GM04503 (cell line): ENCODE measurements around the gene GCKR.

Experiments
- DNase-seq: peaks from one replicate; pipeline ENCODE4 v3.0.0-alpha.2; 2012; ENCODE audit warnings: low read depth

The GCKR gene, protein sequence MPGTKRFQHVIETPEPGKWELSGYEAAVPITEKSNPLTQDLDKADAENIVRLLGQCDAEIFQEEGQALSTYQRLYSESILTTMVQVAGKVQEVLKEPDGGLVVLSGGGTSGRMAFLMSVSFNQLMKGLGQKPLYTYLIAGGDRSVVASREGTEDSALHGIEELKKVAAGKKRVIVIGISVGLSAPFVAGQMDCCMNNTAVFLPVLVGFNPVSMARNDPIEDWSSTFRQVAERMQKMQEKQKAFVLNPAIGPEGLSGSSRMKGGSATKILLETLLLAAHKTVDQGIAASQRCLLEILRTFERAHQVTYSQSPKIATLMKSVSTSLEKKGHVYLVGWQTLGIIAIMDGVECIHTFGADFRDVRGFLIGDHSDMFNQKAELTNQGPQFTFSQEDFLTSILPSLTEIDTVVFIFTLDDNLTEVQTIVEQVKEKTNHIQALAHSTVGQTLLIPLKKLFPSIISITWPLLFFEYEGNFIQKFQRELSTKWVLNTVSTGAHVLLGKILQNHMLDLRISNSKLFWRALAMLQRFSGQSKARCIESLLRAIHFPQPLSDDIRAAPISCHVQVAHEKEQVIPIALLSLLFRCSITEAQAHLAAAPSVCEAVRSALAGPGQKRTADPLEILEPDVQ

GRCh38 chr2:27496357-27497287 lies at the start of gene GCKR:
Gene GCKR, plus strand, starts transcription at chr2:27496839. Its CDS starts 66 bp downstream, at chr2:27496905.
- DNase-seq: peak; percentile 13

DNA sequence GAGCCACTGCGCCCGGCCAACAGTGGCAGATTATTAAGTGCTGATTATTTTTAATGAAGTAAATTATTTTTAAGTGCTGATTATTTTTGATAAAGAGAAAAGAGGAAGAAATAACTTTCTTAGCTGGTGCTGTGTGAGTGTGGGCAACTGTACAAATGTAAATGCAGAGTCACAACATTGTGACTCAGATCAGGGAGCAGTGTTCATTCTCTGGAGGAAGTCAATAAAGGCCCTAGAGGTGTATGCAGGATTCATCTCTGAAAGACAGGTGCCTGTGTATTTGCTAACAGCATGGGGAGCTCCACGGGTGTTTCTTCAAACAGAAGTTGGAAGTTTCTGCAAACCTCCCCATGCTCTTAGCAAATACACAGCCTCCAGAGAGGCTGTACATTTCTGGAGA lies 48.3 kb upstream of the GCKR start:
- DNase-seq: no peak

- no peak for DNase-seq
Measured at GRCh38 chr2:27451095-27451494, 45.5 kb upstream of the GCKR start.

DNA sequence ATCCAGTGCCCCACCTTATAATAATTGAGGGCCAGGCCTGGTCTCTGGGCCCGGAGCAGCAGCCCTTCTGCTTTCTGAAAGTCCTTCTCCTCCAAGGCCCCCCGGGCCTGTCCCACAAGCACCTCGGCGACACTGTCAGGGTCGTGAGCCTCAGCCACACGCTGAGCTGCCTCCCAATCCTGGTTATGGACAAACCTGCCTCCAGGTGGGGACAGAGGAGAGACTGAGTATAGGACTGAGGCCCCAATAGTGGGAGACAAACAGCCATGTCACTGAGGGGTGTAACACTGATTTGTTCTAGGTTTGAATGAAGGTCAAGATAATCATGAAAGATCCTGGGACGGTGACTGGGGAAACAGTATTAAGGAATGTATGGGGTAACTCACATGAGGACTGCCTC lies 42.7 kb upstream of the GCKR start:
- DNase-seq: no peak

GRCh38 chr2:27461118-27461517 lies 35.5 kb upstream of the GCKR start:
- no peak for DNase-seq

- no peak for DNase-seq
Measured at GRCh38 chr2:27464443-27464842, 32.2 kb upstream of the GCKR start.

DNA sequence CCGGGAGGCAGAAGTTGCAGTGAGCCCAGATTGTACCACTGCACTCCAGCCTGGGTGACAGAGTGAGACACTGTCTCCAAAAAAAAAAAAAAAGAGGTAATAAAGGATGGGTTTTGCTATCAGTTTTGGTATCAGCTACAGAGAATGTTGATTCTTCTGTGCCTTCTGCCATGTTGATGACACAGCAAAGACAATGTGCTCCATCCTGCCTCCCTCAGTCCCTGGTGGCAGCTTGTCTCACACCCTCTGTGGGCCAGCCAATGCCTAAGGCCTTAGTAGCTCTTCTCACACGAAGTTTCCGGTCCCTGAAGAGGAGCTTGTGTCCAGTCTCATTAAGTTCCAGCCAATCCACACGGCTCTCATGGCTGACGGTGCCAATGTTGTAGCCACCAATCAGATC lies 24.7 kb upstream of the GCKR start:
- DNase-seq: no peak

DNA sequence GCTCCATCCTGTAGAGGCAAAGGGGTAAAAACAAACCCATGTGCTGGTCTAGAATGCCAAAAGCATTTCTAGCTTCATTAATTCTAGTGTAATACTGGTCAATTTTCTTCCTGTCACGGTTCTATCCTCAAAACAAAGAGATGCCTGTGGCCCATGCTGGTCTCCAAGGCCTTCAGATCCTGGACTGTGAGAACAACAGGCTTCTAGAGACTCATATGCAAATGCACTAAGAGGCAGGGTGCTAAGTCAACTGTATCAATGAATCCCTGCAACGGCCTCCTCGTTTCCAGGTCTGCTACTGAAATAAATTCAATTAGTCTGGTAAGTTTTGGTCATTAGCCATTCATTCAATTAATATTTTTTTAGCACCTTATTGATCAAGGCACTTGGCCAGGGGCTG lies 11.1 kb upstream of the GCKR start:
- DNase-seq: no peak

GRCh38 chr2:27489118-27489497 lies 7.5 kb upstream of the GCKR start:
- no peak for DNase-seq

GRCh38 chr2:27489498-27490397 lies 6.9 kb upstream of the GCKR start, which contains the start of gene IFT172:
Gene IFT172, minus strand, starts transcription at chr2:27489743. Its CDS starts 90 bp downstream, at chr2:27489653.
- DNase-seq: peak; percentile 87

DNA sequence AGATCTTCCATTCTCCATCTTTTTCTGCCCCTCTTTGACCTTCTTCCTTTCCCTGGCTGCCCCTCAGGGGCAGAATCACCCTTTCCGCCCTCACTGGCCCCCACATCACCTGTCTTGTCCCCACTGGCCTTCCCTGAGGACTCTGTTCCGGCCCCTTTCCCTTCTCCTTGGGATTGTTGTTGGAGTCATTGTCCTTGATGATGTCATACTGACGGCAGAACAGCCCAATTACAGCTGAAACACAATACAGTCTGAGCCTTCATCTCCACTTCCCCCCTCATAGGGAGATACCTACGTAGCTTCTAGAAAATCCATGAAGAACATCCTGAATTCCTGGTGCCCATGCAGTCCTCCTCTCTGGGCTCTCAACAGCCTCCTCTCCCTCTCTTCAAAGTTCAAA lies 4.1 kb upstream of the GCKR start:
- DNase-seq: no peak

DNA sequence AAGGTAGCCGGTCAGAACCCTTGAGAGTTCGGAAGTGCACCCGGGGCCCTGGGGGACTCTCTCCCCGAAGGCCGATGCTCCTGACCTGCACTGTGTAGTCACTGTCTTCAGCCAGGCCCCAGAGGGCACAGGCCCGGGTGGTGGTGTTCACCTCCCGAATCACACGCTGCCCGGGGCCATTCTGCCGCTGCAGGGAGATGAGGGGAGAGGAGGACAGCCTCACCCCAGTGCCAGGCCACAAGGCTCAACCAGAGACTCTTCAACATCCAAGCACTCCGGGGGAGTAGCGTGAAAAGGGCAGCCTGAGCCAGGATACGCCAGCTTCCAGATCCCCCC lies 2.7 kb upstream of the GCKR start:
- DNase-seq: no peak

GRCh38 chr2:27494284-27494943 lies 2.2 kb upstream of the GCKR start:
- DNase-seq: peak; percentile 28

DNA sequence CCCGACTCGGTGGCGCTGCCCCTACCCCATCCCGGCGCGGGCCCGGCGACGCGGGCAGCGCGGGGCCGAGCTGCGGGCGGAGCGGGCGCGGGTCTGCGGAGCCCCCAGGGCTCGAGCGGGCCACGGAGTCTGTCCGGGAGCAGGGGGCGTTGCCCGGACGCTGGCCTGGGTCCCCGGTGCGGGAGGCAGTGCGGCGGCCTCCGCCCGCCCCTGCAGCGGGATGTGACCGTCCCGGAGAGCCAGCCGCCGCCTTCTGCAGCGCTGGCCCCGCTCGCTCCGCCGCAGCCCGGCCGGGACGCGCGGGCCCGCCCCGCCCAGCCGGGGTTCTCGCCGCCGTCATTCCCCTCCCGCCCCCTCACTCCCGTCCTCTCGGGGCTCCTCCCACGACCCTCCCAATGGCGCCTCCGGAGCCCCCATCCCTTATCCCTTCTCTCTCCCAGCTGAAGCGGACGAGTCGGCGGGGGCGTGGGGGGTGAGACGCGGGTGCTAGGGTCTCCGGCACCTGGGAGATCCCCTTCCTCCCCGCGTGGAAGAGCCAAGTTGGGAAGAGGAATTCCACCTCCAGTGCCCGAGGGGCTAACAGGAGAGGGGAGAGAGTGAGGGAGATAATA lies 1.6 kb upstream of the GCKR start, which contains the start of gene FNDC4:
FNDC4 (minus strand) TSS at position 257 of the 611 bp plus-strand sequence. CDS start 521 bp downstream, outside the sequence.
- DNase-seq: no peak

DNA sequence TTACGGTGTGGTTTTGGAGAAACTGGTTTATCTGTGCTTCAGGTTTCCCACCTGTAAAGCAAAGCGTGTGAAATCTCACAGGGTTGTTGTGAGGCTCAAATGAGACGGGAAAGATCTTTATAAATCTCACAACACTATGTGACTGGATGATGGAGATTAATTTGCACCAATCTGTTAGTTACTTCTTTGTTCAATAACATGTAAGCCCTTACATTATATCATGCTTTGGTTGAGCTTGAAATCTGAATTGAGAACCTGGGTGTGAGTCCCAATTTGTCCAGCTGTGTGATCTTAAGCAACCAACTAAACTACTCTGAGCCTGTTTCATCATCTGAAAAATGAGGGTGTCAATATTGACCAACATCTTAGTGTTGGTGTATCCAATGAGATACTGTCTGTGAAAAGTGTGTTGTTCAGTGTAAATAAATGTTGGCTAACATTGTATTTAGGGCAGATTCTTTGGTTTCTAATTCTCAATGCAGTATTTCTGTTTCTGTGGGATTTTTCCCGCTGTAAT lies 741 bp upstream of the GCKR start:
- no peak for DNase-seq

DNA sequence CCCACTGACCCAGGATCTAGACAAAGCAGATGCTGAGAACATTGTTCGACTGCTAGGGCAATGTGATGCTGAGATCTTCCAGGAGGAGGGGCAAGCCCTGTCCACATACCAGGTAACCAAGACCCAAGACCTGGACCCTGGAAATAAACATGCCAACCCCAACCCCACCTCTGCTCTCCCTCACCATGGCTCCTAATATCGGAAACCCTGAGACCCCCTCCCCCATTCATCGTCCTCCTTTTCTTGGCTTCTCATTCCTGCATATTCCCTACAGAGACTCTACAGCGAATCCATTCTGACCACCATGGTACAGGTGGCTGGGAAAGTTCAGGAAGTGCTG lies 619 bp downstream of the GCKR start:
- DNase-seq: no peak

- DNase-seq: no peak
Measured at GRCh38 chr2:27498975-27499374, 2.3 kb downstream of the GCKR start.

DNA sequence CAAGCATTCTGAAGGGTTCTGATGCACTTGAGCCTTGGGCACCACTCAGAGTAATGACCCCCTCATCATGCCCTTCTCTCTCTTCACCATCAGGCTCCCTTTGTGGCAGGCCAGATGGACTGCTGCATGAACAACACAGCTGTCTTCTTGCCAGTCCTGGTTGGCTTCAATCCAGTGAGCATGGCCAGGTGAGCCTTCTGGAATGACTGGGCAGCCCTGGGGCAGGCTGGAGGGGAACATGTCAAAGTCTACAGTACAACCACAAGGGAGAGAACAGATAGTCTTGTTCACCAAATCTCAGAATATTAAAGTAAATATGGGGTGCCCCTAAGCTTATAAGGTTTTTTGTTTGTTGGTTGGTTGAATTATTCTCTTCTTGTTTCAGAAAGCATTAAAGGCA lies 4.4 kb downstream of the GCKR start:
- no peak for DNase-seq

DNA sequence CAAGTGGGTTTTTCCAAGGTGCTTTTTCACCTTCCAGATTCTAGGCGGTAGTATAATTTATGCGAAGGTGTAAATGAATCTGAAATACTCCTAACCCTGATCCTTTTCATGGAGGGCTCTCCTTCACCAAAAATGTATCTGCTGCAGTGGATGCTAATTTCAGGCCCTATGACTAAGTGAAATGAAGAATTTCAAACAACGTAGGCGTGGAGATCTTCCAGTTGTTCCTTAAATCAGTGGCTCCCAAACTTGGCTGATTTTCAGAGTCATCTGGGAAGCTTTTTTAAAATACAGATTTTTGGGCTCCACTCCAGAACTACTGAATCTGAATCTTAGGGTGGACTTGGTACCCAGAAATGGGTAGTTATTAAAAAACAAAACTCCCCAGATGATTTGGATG lies 5.5 kb downstream of the GCKR start:
- no peak for DNase-seq

DNA sequence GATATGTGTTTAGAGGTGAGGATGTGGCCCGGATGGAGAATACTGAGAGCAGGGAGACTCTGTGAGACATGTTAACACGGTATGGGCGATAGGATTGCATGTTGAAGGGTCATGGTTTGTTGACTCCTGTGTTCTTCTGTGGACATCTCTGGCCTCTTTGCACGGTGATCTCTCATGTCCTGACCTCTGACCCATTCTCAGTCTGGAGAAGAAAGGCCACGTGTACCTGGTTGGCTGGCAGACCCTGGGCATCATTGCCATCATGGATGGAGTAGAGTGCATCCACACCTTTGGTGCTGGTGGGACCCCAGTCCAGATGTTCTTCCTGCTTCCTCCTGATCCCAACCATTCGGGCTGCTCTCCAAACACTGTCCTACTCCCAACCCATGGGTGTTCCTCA lies 9.9 kb downstream of the GCKR start:
- no peak for DNase-seq
